GM18499 (cell line): ENCODE results near the gene BOD1L1.
A peak's percentile ranks its signal among the peaks of the same experiment; 100 is the strongest.
"Not testable (repeated sequence)": the region's sequence is repeated elsewhere in the genome, so short reads cannot be mapped to it uniquely, and the experiment has no call there.

Source experiments
- ATAC-seq: cut with Tn5 transposase; IDR thresholded peaks from one replicate; pipeline ENCODE4 v1.9.1; 2021; ENCODE audit warnings: moderate number of reproducible peaks; ENCODE audit not compliant: insufficient read depth, unreplicated experiment

BOD1L1 gene

DNA sequence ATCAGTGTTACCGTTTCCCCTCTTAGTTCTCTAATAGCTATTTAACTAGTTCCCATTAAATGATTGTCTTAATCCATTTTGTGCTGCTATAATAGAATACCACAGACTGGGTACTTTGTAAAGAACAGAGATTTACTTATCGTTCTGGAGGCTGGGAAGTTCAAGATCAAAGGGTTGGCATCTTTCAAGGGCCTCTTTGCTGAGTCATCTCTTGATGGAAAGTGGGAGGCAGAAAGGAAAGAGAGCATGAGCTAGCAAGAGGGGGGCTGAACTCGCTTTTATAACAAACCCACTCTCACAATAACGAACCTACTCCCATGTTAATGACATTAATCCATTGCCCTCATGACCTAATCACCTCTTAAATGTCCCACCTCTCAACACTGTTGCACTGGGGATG, 65.9 kb downstream of the BOD1L1 start:
- ATAC-seq: no peak

DNA sequence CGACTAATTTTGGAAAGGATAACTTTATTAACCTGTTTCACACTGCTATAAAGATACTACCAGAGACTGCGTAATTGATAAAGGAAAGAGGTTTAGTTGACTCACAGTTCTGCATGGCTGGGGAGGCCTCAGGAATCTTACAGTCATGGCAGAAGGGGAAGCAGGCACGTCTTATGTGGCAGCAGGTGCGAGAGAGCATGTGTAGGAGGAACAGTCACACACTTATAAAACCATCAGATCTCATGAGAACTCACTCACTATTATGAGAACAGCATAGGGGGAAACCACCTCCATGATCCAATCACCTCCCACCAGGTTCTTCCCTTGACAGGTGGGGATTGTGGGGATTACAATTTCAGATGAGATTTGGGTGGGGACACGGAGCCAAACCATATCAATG, 67.4 kb downstream of the BOD1L1 start:
- ATAC-seq: not testable (repeated sequence)

DNA sequence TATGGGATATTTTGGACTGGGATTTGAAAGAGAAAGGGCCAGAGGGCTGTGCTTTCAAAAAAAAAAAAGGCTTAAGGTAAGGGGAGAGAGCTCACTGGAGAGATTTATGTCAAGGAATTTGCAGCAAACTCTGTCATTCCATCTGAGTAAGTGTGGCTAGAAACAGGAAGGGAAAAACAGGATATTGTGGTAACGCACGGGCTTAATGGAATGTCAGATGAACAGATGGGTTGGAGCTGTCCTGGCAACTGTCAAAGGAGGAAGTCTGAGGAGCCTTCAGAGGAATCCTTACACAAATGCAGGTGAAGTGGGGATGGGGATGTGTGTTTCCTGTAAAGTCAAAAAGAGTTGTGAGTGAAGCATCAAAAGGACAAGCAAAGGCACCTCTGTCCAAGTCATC, 68.1 kb downstream of the BOD1L1 start:
- ATAC-seq: no peak

DNA sequence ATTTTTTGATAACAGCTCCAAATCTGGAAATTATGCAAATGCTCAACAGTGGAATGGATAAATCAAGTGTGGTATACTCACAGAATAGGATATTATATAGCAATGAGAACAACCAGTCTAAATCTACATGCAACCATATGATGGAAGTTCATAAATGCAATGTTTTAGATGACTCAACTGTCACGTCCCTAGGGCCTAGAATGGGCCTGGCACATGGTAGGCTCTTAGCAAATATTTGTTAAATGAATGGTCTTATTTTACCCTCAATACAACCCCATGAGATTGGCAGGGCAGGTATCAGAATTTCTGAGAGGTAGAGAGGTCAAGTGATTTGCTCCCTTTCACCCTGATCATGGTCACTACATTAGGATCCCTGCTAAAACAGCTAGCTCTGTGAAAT, 68.6 kb downstream of the BOD1L1 start:
- ATAC-seq: no peak

DNA sequence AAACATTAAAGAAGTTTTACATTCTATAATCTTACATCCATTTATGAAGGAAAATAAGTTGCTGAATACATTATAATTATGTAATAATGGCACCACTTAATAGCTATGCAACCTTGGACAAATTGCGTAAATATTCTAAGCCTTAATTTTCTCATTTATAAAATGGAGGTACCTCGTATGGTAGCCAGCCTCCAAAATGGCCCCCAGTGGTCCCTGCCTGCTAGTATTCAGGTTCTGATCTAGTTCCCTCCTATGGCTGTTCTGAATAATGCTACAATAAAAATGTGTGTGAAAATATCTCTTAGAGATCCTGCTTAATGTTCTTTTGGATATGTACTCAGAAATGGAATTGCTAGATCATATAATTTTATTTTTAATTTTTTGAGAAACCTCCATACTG, 72.2 kb downstream of the BOD1L1 start:
- no peak for ATAC-seq

DNA sequence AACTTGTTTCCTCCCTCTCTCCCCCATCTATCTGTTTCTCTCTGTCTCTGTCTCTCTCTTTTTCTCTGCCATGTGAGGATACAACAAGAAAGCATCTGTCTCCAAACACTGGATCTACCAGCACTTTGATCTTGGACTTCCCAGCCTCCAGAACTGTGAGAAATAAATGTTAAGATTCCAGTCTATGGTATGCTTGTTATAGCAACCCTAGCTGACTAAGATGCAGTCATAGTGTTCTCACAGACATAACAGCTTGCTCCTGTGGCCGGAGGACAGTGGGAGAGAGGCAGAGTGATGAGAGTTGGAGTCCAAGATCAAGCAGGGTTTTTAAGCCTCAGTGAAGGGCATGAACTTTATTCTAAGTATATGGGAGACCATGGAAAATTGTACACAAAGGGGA, 74.4 kb downstream of the BOD1L1 start:
- no peak for ATAC-seq

DNA sequence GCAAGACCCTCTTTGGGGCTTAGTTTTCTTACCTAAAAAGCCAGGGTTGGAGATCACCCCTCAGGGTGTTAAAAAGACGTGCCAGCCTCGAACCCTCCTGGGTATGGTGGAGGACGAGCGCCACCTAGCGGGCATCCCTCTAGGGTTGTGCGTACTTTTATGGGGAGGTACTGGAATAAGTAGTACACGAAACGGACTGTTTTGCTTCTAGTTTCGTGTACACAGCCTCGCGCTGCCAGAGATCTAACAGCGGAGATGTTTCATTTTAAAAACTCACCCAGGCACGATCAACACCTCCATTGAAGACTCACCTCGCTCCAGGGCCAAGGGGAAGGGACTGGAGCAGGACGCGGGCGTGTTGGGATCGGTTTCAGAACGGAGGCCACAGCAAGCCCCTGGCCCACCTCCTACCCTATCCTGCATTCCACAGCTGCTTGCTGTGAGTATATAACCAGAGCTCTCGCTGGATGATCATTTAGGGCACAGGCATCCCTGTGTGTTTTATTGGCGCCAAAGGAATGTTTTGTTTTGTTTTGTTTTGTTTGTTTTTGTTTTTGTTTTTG, 78.5 kb downstream of the BOD1L1 start:
- peak; percentile 78 for ATAC-seq

DNA sequence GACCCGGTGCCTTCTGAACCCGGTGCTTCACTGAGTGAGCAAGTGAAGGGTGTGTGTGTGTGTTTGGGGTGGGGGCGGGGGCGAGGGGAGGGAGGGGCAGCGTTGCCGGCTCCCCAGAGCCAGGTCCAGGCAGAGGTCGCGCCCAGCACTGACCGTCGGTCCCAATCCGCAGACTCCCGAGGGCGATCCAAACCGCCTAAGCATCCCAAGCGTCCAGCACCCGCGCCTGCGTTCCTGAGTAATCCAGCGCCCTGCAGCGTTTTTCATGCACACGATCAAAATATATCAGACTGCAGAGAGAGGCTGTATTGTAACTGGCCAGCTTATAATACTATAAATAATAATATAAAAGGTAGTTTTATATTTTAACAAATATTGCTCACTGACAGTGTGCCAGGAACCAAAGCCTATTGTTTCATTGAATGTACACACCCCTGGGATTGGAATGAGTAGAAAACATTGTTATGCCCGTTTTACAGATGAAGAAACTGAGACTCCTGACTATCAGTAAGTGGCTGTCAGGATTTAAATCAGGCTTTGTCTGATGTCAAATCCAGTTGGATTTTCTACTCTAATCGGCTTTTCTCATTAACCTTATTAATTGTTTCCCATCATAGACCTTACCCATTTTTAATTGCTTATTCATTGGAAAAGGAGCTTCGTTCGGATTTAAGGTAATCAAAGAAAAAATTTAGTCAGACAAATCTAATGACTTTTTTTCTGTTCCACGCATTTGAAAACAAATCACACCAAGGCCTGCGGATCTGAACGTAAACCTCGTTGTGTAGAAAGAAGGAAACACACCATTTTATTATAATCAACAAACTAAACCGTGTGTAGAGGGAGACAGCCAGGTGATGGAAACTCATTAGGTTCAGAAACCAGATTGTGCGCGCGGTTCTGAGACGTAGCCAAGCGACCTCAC, 79.2 kb downstream of the BOD1L1 start:
- ATAC-seq: no peak

DNA sequence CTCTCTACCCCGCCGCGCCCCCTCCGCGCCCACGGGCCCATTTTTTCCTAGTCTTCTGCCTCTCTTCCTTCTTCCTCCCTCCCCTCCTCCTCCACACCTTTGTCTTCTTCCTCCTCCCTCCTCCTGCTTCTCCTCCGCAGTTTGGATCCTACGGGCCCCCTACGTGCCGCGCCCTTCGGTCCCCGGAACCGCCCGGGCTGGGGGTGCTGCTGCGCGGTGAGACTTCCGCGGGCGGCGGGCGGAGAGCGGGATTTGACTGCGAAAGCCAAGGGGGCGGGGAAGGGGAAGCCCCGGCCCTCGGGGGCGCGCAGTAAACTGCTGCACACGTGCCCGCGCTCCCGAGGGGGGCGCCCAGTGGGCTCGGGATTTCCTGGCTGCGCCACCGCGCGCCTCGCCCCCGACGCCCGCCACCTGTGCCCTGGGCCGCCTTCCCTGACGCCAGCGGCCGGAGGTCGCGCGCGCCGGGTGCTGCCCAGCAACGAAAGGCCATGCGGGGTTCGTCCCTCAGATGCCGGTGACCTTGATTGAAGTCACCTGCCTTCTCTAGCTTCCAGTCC, 80.0 kb downstream of the BOD1L1 start:
- ATAC-seq: no peak

DNA sequence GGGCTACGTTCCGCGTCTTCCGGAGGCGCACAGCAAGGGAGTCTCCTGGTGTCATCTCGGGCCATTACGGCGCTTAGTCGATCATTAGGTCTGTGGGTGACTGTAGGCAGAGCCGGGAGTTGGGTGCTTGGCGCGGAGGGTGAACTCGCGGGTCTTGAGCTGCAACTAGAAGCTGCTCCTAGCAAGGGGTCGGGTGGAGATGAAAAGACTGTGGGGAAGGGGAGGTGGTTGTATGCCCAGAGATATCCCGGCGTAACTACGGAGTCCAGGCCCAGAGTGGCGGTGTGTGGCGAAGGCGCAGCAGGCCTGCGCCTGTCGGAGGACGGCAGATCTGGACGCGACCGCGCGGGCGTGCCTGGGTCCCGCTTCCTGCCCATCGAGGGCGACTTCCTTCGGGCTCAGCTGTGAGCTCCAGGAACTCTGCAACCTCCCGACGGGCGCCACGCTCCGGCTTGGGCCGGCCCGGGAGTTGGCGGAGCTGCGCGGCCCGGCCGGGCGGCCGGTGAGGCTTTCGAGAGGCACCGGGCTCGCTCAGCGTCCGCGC, 80.5 kb downstream of the BOD1L1 start:
- no peak for ATAC-seq

DNA sequence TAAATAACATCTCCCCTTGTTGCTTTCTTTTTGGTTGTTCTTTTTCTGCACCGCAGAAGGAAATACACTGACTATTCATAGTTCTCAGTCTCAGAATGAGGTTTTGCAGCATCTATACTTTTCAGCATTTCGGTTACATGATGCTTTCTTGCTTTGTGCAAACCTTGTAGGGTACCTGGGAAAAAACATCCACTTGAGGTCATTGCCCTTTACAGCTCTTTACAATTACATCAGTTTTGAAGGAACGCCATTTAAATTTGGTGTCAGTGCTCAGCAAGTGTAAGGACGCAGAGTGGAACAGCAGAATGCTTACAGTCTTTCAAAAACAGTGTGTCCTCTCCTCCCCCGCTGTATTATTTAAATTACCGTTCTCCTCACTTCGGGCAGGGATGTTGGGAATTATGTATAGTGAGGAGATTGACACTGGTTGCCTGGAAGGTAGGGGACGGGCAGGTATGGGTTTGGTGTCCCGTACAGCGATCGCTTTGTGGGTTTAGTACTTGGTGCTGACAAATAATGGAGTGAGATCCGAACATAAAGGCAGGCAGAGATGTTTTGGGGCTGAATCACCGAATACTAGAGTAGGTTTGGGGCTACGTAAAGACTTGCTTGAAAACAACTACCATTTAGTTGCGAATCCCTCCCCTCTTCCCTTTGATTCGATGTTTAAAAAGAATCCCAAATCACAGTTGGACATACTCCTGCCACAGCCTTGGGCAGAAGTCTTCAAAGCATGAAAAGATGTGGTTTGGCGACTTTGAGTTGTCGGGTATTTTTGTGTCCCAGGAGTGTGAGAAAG, 81.2 kb downstream of the BOD1L1 start:
- no peak for ATAC-seq

DNA sequence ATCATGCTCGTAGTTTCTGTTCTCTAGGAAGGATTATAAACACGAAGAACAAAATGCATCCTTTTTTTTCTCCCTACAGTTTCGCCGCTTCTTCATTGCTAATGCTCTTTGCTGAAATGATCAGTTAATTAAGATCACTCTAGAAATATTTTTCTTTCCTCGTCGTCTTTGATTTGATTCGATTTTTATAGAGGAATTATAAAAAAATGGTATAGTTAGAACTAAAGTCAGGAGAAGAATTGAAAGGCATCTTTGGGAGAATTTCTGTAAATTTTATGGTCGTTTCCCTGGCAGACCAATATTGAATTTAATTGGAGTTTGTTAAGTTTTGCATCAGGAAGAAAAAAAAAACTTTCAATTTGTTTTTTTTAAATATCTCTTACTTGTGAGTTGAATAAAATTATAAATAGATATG, 82.1 kb downstream of the BOD1L1 start:
- no peak for ATAC-seq

DNA sequence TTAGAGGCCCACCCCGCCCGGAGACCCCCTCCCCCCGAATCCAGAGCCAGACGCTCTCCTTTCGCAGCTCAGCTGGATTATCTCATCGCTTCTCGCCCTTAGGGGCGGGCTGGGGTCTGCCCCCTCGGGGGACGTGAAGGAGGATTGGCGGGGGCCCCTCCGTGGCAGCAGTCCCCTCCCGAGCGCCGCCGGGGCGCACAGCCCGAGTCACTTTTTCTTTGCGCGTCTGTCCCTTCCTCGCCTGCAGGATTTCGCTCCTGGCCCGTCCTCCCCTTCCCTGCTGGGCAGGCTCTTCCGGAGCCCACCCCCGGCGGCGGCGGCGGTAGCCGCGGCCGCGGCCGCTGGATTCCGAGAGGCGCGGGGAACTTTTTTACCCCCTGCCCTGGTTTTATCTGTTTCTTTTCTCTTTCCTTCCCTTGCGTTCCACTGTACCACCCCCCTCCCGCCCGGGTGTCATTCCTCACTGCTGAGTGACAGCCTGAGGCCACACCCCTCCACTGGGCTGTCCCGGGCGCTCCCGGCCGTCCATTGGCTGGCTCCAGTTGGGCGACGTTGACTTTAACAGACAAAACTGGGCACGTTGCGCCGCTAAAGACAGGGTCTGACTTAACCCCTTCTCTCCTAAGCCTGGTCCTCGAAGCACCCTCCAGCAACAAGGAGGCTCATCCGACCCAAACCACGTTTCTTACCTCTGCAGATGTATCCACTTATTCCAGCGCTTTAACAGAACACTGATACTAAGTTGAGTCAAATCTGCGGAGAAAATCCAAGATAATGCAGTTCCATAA, 82.7 kb downstream of the BOD1L1 start:
- no peak for ATAC-seq

DNA sequence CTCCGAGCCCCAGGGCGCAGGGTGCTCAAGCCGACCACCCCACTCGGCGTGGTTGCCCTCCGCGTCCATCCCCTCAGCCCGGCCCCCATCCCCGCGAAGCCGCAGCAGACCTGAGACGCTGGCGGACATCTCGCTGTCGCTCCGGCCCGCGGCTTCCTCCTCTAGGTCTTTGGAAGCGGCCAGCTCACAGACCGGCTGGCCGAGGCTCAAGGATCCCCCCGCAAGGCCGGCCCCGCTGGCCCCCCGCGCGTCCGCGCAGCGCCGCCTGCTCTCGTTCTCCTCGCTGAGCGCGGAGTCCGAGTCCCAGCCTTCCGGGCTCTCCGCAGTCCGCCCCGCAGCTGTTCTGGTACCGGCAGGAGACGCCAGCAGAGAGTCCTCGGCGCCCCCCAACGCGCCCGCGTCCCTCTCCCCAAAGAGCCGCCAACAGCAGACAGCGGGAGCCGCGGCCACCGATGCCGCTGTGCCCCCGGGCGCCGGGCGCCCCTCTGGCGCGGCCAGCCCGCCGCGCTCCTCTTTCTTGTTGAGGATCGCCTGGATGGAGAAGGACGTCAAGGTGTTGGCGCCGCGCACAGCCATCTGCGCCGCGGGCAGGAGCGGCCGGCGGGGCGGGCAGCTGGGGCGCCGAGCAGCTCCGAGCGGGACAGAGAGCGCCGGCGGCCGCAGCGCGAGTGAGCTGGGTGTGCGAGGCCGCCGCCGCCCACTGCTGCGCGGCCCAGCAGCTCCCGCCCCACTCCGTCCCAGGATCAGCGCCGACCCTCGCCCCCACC, 83.5 kb downstream of the BOD1L1 start, which contains the start of gene NKX3-2:
TSS of gene NKX3-2 (minus strand) at position 670 of the 767 bp plus-strand sequence. CDS start at position 576, 94 bp downstream.
- ATAC-seq: no peak

DNA sequence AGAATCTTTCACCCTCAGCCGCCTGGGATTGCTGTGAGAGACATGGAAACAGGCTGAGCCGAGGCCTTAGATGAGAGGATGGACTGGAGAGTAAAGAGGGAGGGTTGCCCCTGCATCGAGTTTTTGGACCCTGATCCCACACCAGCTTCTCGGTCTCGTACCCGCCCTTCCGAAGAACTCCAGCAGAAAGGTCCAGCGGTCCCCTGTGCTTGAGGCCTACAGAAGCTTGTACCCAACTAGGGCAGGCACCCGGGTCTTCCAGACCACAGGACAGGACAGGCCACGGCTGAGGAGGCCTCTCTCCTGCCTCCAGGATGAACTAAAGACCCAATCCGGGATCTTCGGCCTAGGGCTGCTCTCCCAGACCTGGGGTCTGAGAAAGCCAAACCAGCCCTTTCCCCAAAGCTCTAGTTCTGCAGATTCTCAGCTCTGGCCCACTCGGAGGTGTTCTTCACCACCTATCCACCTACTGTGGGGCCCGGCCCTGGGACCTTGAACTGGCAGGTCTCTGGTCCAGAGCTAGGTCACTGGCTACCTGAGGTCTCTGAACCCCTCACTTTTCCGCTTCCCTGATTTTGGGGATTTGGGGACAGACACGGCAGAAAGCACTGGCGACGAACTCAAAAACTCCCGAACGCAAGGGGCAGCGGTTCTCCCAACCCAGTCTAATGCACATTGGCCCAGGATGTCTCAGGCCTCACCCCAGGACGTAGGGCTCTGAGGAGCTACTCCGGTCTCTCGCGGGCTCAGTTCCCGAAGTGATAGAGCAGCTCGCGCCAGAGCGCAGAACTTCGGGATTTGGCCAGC, 84.3 kb downstream of the BOD1L1 start:
- no peak for ATAC-seq

DNA sequence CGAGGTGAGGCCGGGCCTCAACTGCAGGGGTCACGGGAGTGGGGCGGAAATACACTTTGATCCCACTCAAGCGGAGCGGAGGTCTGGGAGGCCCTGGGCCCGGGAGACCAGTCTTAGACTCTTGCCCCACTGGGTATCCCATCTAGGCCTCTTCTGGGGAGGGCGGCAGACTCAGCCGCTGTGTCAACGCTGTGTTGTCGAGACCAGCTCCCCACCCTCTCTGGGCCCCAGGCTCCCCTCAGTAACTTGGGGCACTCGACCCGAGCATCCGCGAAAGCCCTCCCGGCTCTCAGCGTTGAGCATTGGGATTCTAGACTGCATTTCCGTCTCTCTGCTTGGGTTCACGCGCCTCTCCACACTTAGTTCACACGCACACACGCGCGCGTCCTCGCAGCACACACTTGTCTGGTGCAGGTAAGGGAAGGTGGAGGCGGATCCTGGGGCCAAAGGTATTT, 84.9 kb downstream of the BOD1L1 start:
- no peak for ATAC-seq

DNA sequence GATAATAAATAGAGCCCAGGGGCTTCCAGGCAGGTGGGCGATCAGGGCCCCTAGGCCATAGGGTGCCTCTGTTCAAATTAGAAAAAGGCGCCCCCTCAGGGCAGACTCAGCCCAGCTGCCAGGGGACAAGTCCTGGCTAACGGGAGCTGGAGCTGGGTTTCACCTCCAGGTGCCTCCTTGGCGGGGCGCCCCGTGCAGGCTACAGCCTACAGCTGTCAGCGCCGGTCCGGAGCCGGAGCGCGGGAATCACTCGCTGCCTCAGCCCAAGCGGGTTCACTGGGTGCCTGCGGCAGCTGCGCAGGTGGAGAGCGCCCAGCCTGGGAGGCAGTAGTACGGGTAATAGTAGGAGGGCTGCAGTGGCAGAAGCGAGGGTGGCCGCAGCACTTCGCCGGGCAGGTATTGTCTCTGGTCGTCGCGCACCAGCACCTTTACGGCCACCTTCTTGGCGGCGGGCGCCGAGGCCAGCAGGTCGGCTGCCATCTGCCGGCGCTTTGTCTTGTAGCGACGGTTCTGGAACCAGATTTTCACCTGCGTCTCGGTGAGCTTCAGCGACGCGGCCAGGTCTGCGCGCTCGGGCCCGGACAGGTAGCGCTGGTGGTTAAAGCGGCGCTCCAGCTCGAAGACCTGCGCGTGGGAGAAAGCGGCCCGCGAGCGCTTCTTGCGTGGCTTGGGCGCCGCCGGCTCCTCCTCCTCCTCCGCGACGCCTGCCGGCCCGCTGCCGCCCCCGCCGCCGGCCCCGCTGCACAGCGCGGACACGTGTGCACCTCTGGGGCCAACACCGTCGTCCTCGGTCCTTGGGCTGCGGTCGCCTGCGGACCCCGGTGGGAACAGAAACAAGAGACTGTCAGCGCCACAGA, 85.6 kb downstream of the BOD1L1 start:
- no peak for ATAC-seq
